ENCODE results near the gene MTREX. TPM values are rescaled to one million over a fixed set of nuclear protein-coding genes. Genes with fewer than 3 reads are reported as not detected.

MTREX gene
- polyA plus RNA-seq, 1 experiment: 61.7 TPM

- no peak for TF ChIP-seq CTCF (IDR thresholded peaks at IDR 0.05; ENCODE audit: low read depth, low read length)
- Histone ChIP-seq H3K4me3 (ENCODE audit: low read depth, low read length) (no peak overlapping the region), H3K9me3 (ENCODE audit: control insufficient read depth, insufficient read depth, low read length) (no peaks in the 10 kb centered on the region), H3K27ac (ENCODE audit: low read depth, low read length) (no peak overlapping the region), H3K27me3 (ENCODE audit: control insufficient read depth, insufficient read depth, low read length) (no peaks in the 10 kb centered on the region)
- CTCF ChIA-PET: interaction anchor here (0.7 kb wide), 1 partner anchor 245 kb away, joined by 3 read pairs; no protein-coding TSS in a partner anchor
- DNase-seq (ENCODE audit: low read depth, low spot score): no peak
- POLR2A ChIA-PET: no interaction called here
These were observed 139.0 kb downstream of the MTREX start for GRCh38 chr5:55446640-55447351.

- ChIA-PET CTCF (no interaction called here), POLR2A (no interaction called here)
- H3K27me3 ChIP-seq (ENCODE audit: control insufficient read depth, insufficient read depth, low read length): no peaks in the 10 kb centered on the region
- no peak for TF ChIP-seq CTCF (IDR thresholded peaks at IDR 0.05; ENCODE audit: low read depth, low read length)
- no peak for DNase-seq (ENCODE audit: low read depth, low spot score)
- H3K27ac ChIP-seq (ENCODE audit: low read depth, low read length): no peak overlapping the region
- H3K9me3 ChIP-seq (ENCODE audit: control insufficient read depth, insufficient read depth, low read length): no peaks in the 10 kb centered on the region
- H3K4me3 ChIP-seq (ENCODE audit: low read depth, low read length): no peak overlapping the region
These were observed 142.4 kb downstream of the MTREX start for GRCh38 chr5:55450050-55450765.

GRCh38 chr5:55451976-55452375, 144.2 kb downstream of the MTREX start:
- Histone ChIP-seq H3K4me3 (ENCODE audit: low read depth, low read length) (no peak overlapping the region), H3K9me3 (ENCODE audit: control insufficient read depth, insufficient read depth, low read length) (no peaks in the 10 kb centered on the region), H3K27me3 (ENCODE audit: control insufficient read depth, insufficient read depth, low read length) (no peaks in the 10 kb centered on the region), H3K27ac (ENCODE audit: low read depth, low read length) (no peak overlapping the region)
- no peak for DNase-seq (ENCODE audit: low read depth, low spot score)
- no peak for TF ChIP-seq CTCF (IDR thresholded peaks at IDR 0.05; ENCODE audit: low read depth, low read length)
- POLR2A ChIA-PET: no interaction called here
- CTCF ChIA-PET: no interaction called here

- Histone ChIP-seq H3K27me3 (ENCODE audit: control insufficient read depth, insufficient read depth, low read length) (no peaks in the 10 kb centered on the region), H3K27ac (ENCODE audit: low read depth, low read length) (no peak overlapping the region), H3K9me3 (ENCODE audit: control insufficient read depth, insufficient read depth, low read length) (no peaks in the 10 kb centered on the region), H3K4me3 (ENCODE audit: low read depth, low read length) (no peak overlapping the region)
- ChIA-PET POLR2A (no interaction called here), CTCF (no interaction called here)
- no peak for DNase-seq (ENCODE audit: low read depth, low spot score)
- TF ChIP-seq CTCF (IDR thresholded peaks at IDR 0.05; ENCODE audit: low read depth, low read length): no peak
These were observed 145.4 kb downstream of the MTREX start for GRCh38 chr5:55453211-55453610.

- no peak overlapping the region for H3K27ac ChIP-seq (ENCODE audit: low read depth, low read length)
- ChIA-PET CTCF (no interaction called here), POLR2A (no interaction called here)
- H3K4me3 ChIP-seq (ENCODE audit: low read depth, low read length): no peak overlapping the region
- H3K9me3 ChIP-seq (ENCODE audit: control insufficient read depth, insufficient read depth, low read length): no peaks in the 10 kb centered on the region
- TF ChIP-seq CTCF (IDR thresholded peaks at IDR 0.05; ENCODE audit: low read depth, low read length): no peak
- DNase-seq (ENCODE audit: low read depth, low spot score): no peak
- no peaks in the 10 kb centered on the region for H3K27me3 ChIP-seq (ENCODE audit: control insufficient read depth, insufficient read depth, low read length)
These were observed 146.5 kb downstream of the MTREX start for GRCh38 chr5:55454282-55454681.
